C4-2B (cell line): ENCODE measurements around the gene OTUD1.

Experiments
- CTCF ChIP-seq: fragments of 450-650 bp; conservative IDR thresholded peaks from 2 replicates; pipeline ENCODE4 v1.5.1; 2017; ENCODE audit warnings: mild to moderate bottlenecking
- ZFX ChIP-seq: fragments of 450-650 bp; IDR thresholded peaks from 2 replicates; pipeline ENCODE4 v1.6.1; 2017

GRCh38 chr10:23479798-23480473 lies 41.1 kb downstream of the OTUD1 start:
- TF ChIP-seq CTCF (no peak), ZFX (no peak)
